GM21825 (cell line): ENCODE results near the gene KLHL12.
"Not testable (repeated sequence)": the region's sequence is repeated elsewhere in the genome, so short reads cannot be mapped to it uniquely, and the experiment has no call there.

Source experiments
- ATAC-seq: cut with Tn5 transposase; IDR thresholded peaks from one replicate; pipeline ENCODE4 v1.9.1; 2021; ENCODE audit warnings: mild to moderate bottlenecking, moderate library complexity; ENCODE audit not compliant: unreplicated experiment

KLHL12 gene

GRCh38 chr1:202952099-202952498 lies 25.1 kb upstream of the KLHL12 start:
- no peak for ATAC-seq

- ATAC-seq = no peak
These were observed 24.4 kb upstream of the KLHL12 start for GRCh38 chr1:202951437-202951836.

- ATAC-seq = no peak
These were observed 18.4 kb upstream of the KLHL12 start for GRCh38 chr1:202945483-202945882.

- ATAC-seq = no peak
These were observed 17.4 kb upstream of the KLHL12 start for GRCh38 chr1:202944438-202944921.

- no peak for ATAC-seq
These were observed 15.4 kb upstream of the KLHL12 start for GRCh38 chr1:202942426-202942825.

GRCh38 chr1:202941372-202941771 lies 14.3 kb upstream of the KLHL12 start:
- no peak for ATAC-seq

- no peak for ATAC-seq
These were observed 13.5 kb upstream of the KLHL12 start for GRCh38 chr1:202940561-202940960.

- ATAC-seq = no peak
These were observed 11.4 kb upstream of the KLHL12 start for GRCh38 chr1:202938287-202938925.

GRCh38 chr1:202936409-202936808 lies 9.4 kb upstream of the KLHL12 start:
- ATAC-seq = not testable (repeated sequence)

- ATAC-seq = no peak
These were observed 8.8 kb upstream of the KLHL12 start for GRCh38 chr1:202935844-202936243.

- ATAC-seq = no peak
These were observed 7.7 kb upstream of the KLHL12 start for GRCh38 chr1:202934755-202935154.

- no peak for ATAC-seq
These were observed 5.4 kb upstream of the KLHL12 start for GRCh38 chr1:202932476-202932875.

GRCh38 chr1:202923533-202923932 lies 3.5 kb downstream of the KLHL12 start:
- ATAC-seq = no peak

GRCh38 chr1:202919615-202920014 lies 7.4 kb downstream of the KLHL12 start:
- ATAC-seq = no peak

- no peak for ATAC-seq
These were observed 11.9 kb downstream of the KLHL12 start for GRCh38 chr1:202915146-202915545.

GRCh38 chr1:202912476-202912875 lies 14.6 kb downstream of the KLHL12 start:
- ATAC-seq = not testable (repeated sequence)

GRCh38 chr1:202909494-202909893 lies 17.5 kb downstream of the KLHL12 start:
- no peak for ATAC-seq

GRCh38 chr1:202908998-202909397 lies 18.0 kb downstream of the KLHL12 start:
- no peak for ATAC-seq

GRCh38 chr1:202905331-202905730 lies 21.7 kb downstream of the KLHL12 start:
- no peak for ATAC-seq

GRCh38 chr1:202903808-202904207 lies 23.2 kb downstream of the KLHL12 start:
- ATAC-seq = not testable (repeated sequence)

- no peak for ATAC-seq
These were observed 25.5 kb downstream of the KLHL12 start for GRCh38 chr1:202901555-202901954.

GRCh38 chr1:202892501-202892900 lies 34.5 kb downstream of the KLHL12 start:
- ATAC-seq = no peak

GRCh38 chr1:202890392-202890791 lies 36.6 kb downstream of the KLHL12 start:
- ATAC-seq = no peak
